Transverse colon (tissue), 4 donors: ENCODE results near the gene TRIM8.

Experiments
- EP300 ChIP-seq: sonication (generic); formaldehyde crosslinking; IDR thresholded peaks from one replicate; pipeline ENCODE4 v1.6.1; 2017; ENCODE audit warnings: antibody characterized with exemption, low read depth
- POLR2A ChIP-seq: fragments of 450-650 bp; IDR thresholded peaks from one replicate; pipeline ENCODE4 v1.6.1; 2016; ENCODE audit warnings: antibody characterized with exemption, mild to moderate bottlenecking, moderate library complexity
- POLR2AphosphoS5 ChIP-seq, 3 donors: sonication (generic); formaldehyde crosslinking; IDR thresholded peaks; one replicate each; pipeline ENCODE4 v1.6.1; 2016; ENCODE audit warnings: antibody characterized with exemption in 3 of 3
- TF ChIP-seq, protein P1 (sequence below), 5 experiments: fragments of 200-600 bp in 3 of 5; fragments of 450-650 bp in 2 of 5; sonication (generic) in 3 of 5; IDR thresholded peaks; 1 replicate in 2 of 5; 2 replicates in 3 of 5; pipeline ENCODE4 v1.5.1; 2016 to 2017; ENCODE audit warnings: antibody characterized with exemption in 5 of 5, inconsistent platforms in 3 of 5, mild to moderate bottlenecking in 2 of 5, moderate library complexity in 1 of 5

GRCh38 chr10:102648269-102648888 is 4.1 kb downstream of the TRIM8 start:
- TF ChIP-seq POLR2A (no peak), EP300 (no peak), POLR2AphosphoS5 (IDR thresholded peaks at IDR 0.05) (no peak)
- TF ChIP-seq, protein P1, sequence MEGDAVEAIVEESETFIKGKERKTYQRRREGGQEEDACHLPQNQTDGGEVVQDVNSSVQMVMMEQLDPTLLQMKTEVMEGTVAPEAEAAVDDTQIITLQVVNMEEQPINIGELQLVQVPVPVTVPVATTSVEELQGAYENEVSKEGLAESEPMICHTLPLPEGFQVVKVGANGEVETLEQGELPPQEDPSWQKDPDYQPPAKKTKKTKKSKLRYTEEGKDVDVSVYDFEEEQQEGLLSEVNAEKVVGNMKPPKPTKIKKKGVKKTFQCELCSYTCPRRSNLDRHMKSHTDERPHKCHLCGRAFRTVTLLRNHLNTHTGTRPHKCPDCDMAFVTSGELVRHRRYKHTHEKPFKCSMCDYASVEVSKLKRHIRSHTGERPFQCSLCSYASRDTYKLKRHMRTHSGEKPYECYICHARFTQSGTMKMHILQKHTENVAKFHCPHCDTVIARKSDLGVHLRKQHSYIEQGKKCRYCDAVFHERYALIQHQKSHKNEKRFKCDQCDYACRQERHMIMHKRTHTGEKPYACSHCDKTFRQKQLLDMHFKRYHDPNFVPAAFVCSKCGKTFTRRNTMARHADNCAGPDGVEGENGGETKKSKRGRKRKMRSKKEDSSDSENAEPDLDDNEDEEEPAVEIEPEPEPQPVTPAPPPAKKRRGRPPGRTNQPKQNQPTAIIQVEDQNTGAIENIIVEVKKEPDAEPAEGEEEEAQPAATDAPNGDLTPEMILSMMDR (IDR thresholded peaks at IDR 0.05): no peak
